H1 (cell line): ENCODE results near the gene GABBR1. TPM values are rescaled to one million over a fixed set of nuclear protein-coding genes. Genes with fewer than 3 reads are reported as not detected.

Experiments used
- polyA plus RNA-seq, 7 experiments: library from polyadenylated mRNA; depleted of rRNA in 3 of 7; stranded (reverse) in 5 of 7; unstranded in 2 of 7; fragments of >200 nt in 5 of 7; fragments of 200-250 nt in 2 of 7; gene quantifications; 1 replicate in 5 of 7; 2 replicates in 1 of 7; 4 replicates in 1 of 7; pipeline versions ENCODE4 v1.2.1 to v1.2.3, GENCODE V29; 2011 to 2013; ENCODE audit warnings: missing spikeins in 2 of 7, mixed read lengths in 2 of 7
- small RNA-seq: library from polyadenylated mRNA; stranded (forward); fragments of <200 nt; extraction: miRNeasy Mini kit (QIAGEN cat#:217004); gene quantifications from one replicate; pipeline ENCODE3, GENCODE V24; 2013; ENCODE audit not compliant: insufficient read depth
- total RNA-seq: library from RNA; stranded (reverse); fragmentation: NEBNext Ultra II Directional; extraction: Animal tissue kit (Norgen Biotek cat#: 25700); gene quantifications from 2 replicates; pipeline ENCODE4 v1.2.1, GENCODE V29; 2021

The GABBR1 gene
- total and polyA plus RNA-seq, 2 of the 8 experiments (the other 6 are each of a cell fraction or from before 2014, with no cell fraction given), result 75.9 to 78.3 TPM

Small RNAs within 50 kb of the gene (small RNA-seq; reads per million reads assigned to genes)
- gene SNORD32B (not detected), gene SUMO2P1 (not detected), gene TMEM183AP1 (not detected)

Other genes starting within 250 kb of the GABBR1 start
- not detected in 2 replicates for gene OR12D2, start 237.6 kb downstream of the GABBR1 start, total RNA-seq
- not detected in 2 replicates for gene OR12D2, start 237.6 kb downstream of the GABBR1 start, polyA plus RNA-seq (2011; rRNA removed)
- not detected in 2 replicates for gene OR12D1, start 218.3 kb downstream of the GABBR1 start, total RNA-seq
- not detected in 2 replicates for gene OR12D1, start 218.3 kb downstream of the GABBR1 start, polyA plus RNA-seq (2011; rRNA removed)
- not detected in 2 replicates for gene OR10C1, start 193.9 kb downstream of the GABBR1 start, total RNA-seq
- not detected in 2 replicates for gene OR10C1, start 193.9 kb downstream of the GABBR1 start, polyA plus RNA-seq (2011; rRNA removed)
- gene OR11A1, start 176.1 kb downstream of the GABBR1 start, total RNA-seq, result not detected in 2 replicates
- not detected in 2 replicates for gene OR11A1, start 176.1 kb downstream of the GABBR1 start, polyA plus RNA-seq (2011; rRNA removed)
- gene OR2H1, start 176.0 kb downstream of the GABBR1 start, total RNA-seq, result not detected in 2 replicates
- gene OR2H1, start 176.0 kb downstream of the GABBR1 start, polyA plus RNA-seq (2011; rRNA removed), result not detected in 2 replicates
- not detected in 2 replicates for gene MAS1L, start 145.2 kb downstream of the GABBR1 start, total RNA-seq
- gene MAS1L, start 145.2 kb downstream of the GABBR1 start, polyA plus RNA-seq (2011; rRNA removed), result not detected in 2 replicates
- not detected in 2 replicates for gene UBD, start 73.5 kb downstream of the GABBR1 start, total RNA-seq
- gene UBD, start 73.5 kb downstream of the GABBR1 start, polyA plus RNA-seq (2011; rRNA removed), result 0.23 TPM in 1 of 2 replicates, not detected in the other
- not detected in 2 replicates for gene OR2H2, start 48.1 kb downstream of the GABBR1 start, total RNA-seq
- gene OR2H2, start 48.1 kb downstream of the GABBR1 start, polyA plus RNA-seq (2011; rRNA removed), result not detected in 2 replicates
- gene MOG, start 23.9 kb upstream of the GABBR1 start, total RNA-seq, result 0.31 and 0.86 TPM in 2 replicates
- 0.17 and 0.19 TPM in 2 replicates for gene MOG, start 23.9 kb upstream of the GABBR1 start, polyA plus RNA-seq (2011; rRNA removed)
- 1.2 TPM in 2 replicates for gene ZFP57, start 48.0 kb upstream of the GABBR1 start, total RNA-seq
- gene ZFP57, start 48.0 kb upstream of the GABBR1 start, polyA plus RNA-seq (2011; rRNA removed), result 0.85 and 1.0 TPM in 2 replicates
- gene HLA-F, start 90.3 kb upstream of the GABBR1 start, total RNA-seq, result 6.5 and 9.6 TPM in 2 replicates
- gene HLA-F, start 90.3 kb upstream of the GABBR1 start, polyA plus RNA-seq (2011; rRNA removed), result 8.9 and 11.7 TPM in 2 replicates
- 4.4 and 4.8 TPM in 2 replicates for gene HLA-G, start 194.6 kb upstream of the GABBR1 start, total RNA-seq
- 3.2 and 4.2 TPM in 2 replicates for gene HLA-G, start 194.6 kb upstream of the GABBR1 start, polyA plus RNA-seq (2011; rRNA removed)